ENCODE measurements around the gene CFAP100.

- TF ChIP-seq, protein P1, sequence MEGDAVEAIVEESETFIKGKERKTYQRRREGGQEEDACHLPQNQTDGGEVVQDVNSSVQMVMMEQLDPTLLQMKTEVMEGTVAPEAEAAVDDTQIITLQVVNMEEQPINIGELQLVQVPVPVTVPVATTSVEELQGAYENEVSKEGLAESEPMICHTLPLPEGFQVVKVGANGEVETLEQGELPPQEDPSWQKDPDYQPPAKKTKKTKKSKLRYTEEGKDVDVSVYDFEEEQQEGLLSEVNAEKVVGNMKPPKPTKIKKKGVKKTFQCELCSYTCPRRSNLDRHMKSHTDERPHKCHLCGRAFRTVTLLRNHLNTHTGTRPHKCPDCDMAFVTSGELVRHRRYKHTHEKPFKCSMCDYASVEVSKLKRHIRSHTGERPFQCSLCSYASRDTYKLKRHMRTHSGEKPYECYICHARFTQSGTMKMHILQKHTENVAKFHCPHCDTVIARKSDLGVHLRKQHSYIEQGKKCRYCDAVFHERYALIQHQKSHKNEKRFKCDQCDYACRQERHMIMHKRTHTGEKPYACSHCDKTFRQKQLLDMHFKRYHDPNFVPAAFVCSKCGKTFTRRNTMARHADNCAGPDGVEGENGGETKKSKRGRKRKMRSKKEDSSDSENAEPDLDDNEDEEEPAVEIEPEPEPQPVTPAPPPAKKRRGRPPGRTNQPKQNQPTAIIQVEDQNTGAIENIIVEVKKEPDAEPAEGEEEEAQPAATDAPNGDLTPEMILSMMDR (IDR thresholded peaks at IDR 0.05; ENCODE audit: low read depth, low read length) = no peak
- TF ChIP-seq EZH2phosphoT487 (IDR thresholded peaks at IDR 0.05; ENCODE audit: low read depth) = no peak
These were observed 53.6 kb downstream of the CFAP100 start for GRCh38 chr3:126448136-126448892.
